Mammary epithelial cell (primary cell): ENCODE measurements around the gene CTSD.

Experiments
- EZH2 ChIP-seq: IDR thresholded peaks from 2 replicates; pipeline ENCODE4 v1.6.1; 2012; ENCODE audit warnings: low read length, inconsistent platforms, borderline replicate concordance
- TF ChIP-seq, protein P1 (sequence below), 2 donors: IDR thresholded peaks in 1 of 2; conservative IDR thresholded peaks in 1 of 2; 2 replicates each; pipeline ENCODE4 v1.5.1; 2011 to 2012; ENCODE audit warnings: inconsistent platforms in 2 of 2, low read length in 2 of 2, mild to moderate bottlenecking in 2 of 2, control low read depth in 1 of 2, low read depth in 1 of 2; ENCODE audit not compliant: insufficient read depth in 1 of 2; ENCODE audit errors: extremely low read depth in 1 of 2

- TF ChIP-seq, protein P1, sequence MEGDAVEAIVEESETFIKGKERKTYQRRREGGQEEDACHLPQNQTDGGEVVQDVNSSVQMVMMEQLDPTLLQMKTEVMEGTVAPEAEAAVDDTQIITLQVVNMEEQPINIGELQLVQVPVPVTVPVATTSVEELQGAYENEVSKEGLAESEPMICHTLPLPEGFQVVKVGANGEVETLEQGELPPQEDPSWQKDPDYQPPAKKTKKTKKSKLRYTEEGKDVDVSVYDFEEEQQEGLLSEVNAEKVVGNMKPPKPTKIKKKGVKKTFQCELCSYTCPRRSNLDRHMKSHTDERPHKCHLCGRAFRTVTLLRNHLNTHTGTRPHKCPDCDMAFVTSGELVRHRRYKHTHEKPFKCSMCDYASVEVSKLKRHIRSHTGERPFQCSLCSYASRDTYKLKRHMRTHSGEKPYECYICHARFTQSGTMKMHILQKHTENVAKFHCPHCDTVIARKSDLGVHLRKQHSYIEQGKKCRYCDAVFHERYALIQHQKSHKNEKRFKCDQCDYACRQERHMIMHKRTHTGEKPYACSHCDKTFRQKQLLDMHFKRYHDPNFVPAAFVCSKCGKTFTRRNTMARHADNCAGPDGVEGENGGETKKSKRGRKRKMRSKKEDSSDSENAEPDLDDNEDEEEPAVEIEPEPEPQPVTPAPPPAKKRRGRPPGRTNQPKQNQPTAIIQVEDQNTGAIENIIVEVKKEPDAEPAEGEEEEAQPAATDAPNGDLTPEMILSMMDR (conservative IDR thresholded peaks at IDR 0.05 in 1 of 2, IDR thresholded peaks at IDR 0.05 in 1 of 2; ENCODE audit: extremely low read depth in 1 of 2, insufficient read depth in 1 of 2, low read depth in 1 of 2, low read length in 2 of 2), result no peak
- TF ChIP-seq EZH2, result no peak
These were observed 1.7 kb downstream of the CTSD start for GRCh38 chr11:1761857-1762536.
